ENCODE measurements around the gene POLE. TPM values are rescaled to one million over a fixed set of nuclear protein-coding genes. Genes with fewer than 3 reads are reported as not detected.

Gene POLE
- total RNA-seq, 1 donor from 2014 or later, result 56.7 TPM

- TF ChIP-seq CTCF (IDR thresholded peaks at IDR 0.05), result no peak
- no peak for TF ChIP-seq POLR2A (IDR thresholded peaks at IDR 0.05)
- no peak for TF ChIP-seq POLR2AphosphoS5 (IDR thresholded peaks at IDR 0.05; ENCODE audit: insufficient read depth in 1 of 2, low read depth in 1 of 2)
- Histone ChIP-seq H3K9me3 (no peaks in the 10 kb centered on the region), H3K27me3 (no peaks in the 10 kb centered on the region), H3K27ac (no peak overlapping the region), H3K36me3 (peaks cover 0 to 79% of the 10 kb centered on the region in 2 donors), H3K4me3 (no peak overlapping the region), H3K4me1 (no peaks in the 10 kb centered on the region)
- no peak for DNase-seq (ENCODE audit: extremely low spot score in 2 of 2)
- intact Hi-C loops (cut with DNase I), result no loop called here
Measured at GRCh38 chr12:132660996-132661395, 26.1 kb downstream of the POLE start.

GRCh38 chr12:132660052-132660451 lies 27.1 kb downstream of the POLE start:
- no peaks in the 10 kb centered on the region for H3K9me3 ChIP-seq
- H3K4me1 ChIP-seq, result no peaks in the 10 kb centered on the region
- intact Hi-C loops (cut with DNase I), result no loop called here
- no peak overlapping the region for H3K4me3 ChIP-seq
- no peak for DNase-seq (ENCODE audit: extremely low spot score in 2 of 2)
- H3K36me3 ChIP-seq, result peaks cover 0 to 74% of the 10 kb centered on the region in 2 donors
- H3K27me3 ChIP-seq, result no peaks in the 10 kb centered on the region
- no peak overlapping the region for H3K27ac ChIP-seq
- no peak for TF ChIP-seq CTCF (IDR thresholded peaks at IDR 0.05)
- TF ChIP-seq POLR2AphosphoS5 (IDR thresholded peaks at IDR 0.05; ENCODE audit: insufficient read depth in 1 of 2, low read depth in 1 of 2), result no peak
- no peak for TF ChIP-seq POLR2A (IDR thresholded peaks at IDR 0.05)

- DNase-seq (ENCODE audit: extremely low spot score in 2 of 2), result no peak
- H3K36me3 ChIP-seq, result peaks cover 0 to 70% of the 10 kb centered on the region in 2 donors
Measured at GRCh38 chr12:132659146-132659545, 28.0 kb downstream of the POLE start.

GRCh38 chr12:132658149-132658894 lies 28.8 kb downstream of the POLE start:
- peaks cover 0 to 68% of the 10 kb centered on the region in 2 donors for H3K36me3 ChIP-seq

More at GRCh38 chr12:132659146-132659545, 28.0 kb downstream of the POLE start:
- Histone ChIP-seq H3K4me1 (no peaks in the 10 kb centered on the region), H3K9me3 (no peaks in the 10 kb centered on the region), H3K27me3 (no peaks in the 10 kb centered on the region), H3K4me3 (no peak overlapping the region), H3K27ac (no peak overlapping the region)
- intact Hi-C loops (cut with DNase I), result no loop called here
- TF ChIP-seq CTCF (IDR thresholded peaks at IDR 0.05) (no peak), POLR2A (IDR thresholded peaks at IDR 0.05) (no peak), POLR2AphosphoS5 (IDR thresholded peaks at IDR 0.05; ENCODE audit: insufficient read depth in 1 of 2, low read depth in 1 of 2) (no peak)

More at GRCh38 chr12:132658149-132658894, 28.8 kb downstream of the POLE start:
- H3K27me3 ChIP-seq, result no peaks in the 10 kb centered on the region
- H3K27ac ChIP-seq, result no peak overlapping the region
- no peaks in the 10 kb centered on the region for H3K9me3 ChIP-seq
- DNase-seq (ENCODE audit: extremely low spot score in 2 of 2), result no peak
- no peak for TF ChIP-seq POLR2A (IDR thresholded peaks at IDR 0.05)
- TF ChIP-seq POLR2AphosphoS5 (IDR thresholded peaks at IDR 0.05; ENCODE audit: insufficient read depth in 1 of 2, low read depth in 1 of 2), result no peak
- no peak for TF ChIP-seq CTCF (IDR thresholded peaks at IDR 0.05)
- H3K4me1 ChIP-seq, result no peaks in the 10 kb centered on the region
- no peak overlapping the region for H3K4me3 ChIP-seq
- intact Hi-C loops (cut with DNase I), result no loop called here

All from vagina (tissue), 2 donors.